ENCODE data around the gene PLCB2. TPM values are rescaled to one million over a fixed set of nuclear protein-coding genes. Genes with fewer than 3 reads are reported as not detected.
A peak's percentile ranks its signal among the peaks of the same experiment; 100 is the strongest.

PLCB2 gene
- total RNA-seq, 1 donor from 2014 or later: not detected

GRCh38 chr15:40334541-40334940 is 26.8 kb upstream of the PLCB2 start:
- Histone ChIP-seq H3K27me3 (ENCODE audit: control insufficient read depth, insufficient read depth, low read length) (no peaks in the 10 kb centered on the region), H3K36me3 (ENCODE audit: control insufficient read depth, insufficient read depth, low read length) (no peaks in the 10 kb centered on the region), H3K4me3 (ENCODE audit: low read depth, low read length) (no peak overlapping the region)
- TF ChIP-seq CTCF (IDR thresholded peaks at IDR 0.05; ENCODE audit: insufficient read depth, low read length, severe bottlenecking): no peak
- FAIRE-seq (no peak), DNase-seq (ENCODE audit: low read depth) (no peak)

- Histone ChIP-seq H3K4me3 (ENCODE audit: low read depth, low read length) (no peak overlapping the region), H3K36me3 (ENCODE audit: control insufficient read depth, insufficient read depth, low read length) (no peaks in the 10 kb centered on the region), H3K27me3 (ENCODE audit: control insufficient read depth, insufficient read depth, low read length) (no peaks in the 10 kb centered on the region)
- TF ChIP-seq CTCF (IDR thresholded peaks at IDR 0.05; ENCODE audit: insufficient read depth, low read length, severe bottlenecking): no peak
- no peak for FAIRE-seq
- peak; percentile 63 for DNase-seq (ENCODE audit: low read depth)
Observed at GRCh38 chr15:40333922-40334492, 26.3 kb upstream of the PLCB2 start.

- DNase-seq (ENCODE audit: low read depth): no peak
- no peak for FAIRE-seq
- H3K4me3 ChIP-seq (ENCODE audit: low read depth, low read length): no peak overlapping the region
Observed at GRCh38 chr15:40332113-40332781, 24.5 kb upstream of the PLCB2 start.

GRCh38 chr15:40331637-40332036 is 23.9 kb upstream of the PLCB2 start:
- Histone ChIP-seq H3K4me3 (ENCODE audit: low read depth, low read length) (no peak overlapping the region), H3K27me3 (ENCODE audit: control insufficient read depth, insufficient read depth, low read length) (no peaks in the 10 kb centered on the region), H3K36me3 (ENCODE audit: control insufficient read depth, insufficient read depth, low read length) (no peaks in the 10 kb centered on the region)
- no peak for FAIRE-seq
- no peak for TF ChIP-seq CTCF (IDR thresholded peaks at IDR 0.05; ENCODE audit: insufficient read depth, low read length, severe bottlenecking)
- DNase-seq (ENCODE audit: low read depth): no peak

More at GRCh38 chr15:40332113-40332781, 24.5 kb upstream of the PLCB2 start:
- no peaks in the 10 kb centered on the region for H3K27me3 ChIP-seq (ENCODE audit: control insufficient read depth, insufficient read depth, low read length)
- no peaks in the 10 kb centered on the region for H3K36me3 ChIP-seq (ENCODE audit: control insufficient read depth, insufficient read depth, low read length)
- no peak for TF ChIP-seq CTCF (IDR thresholded peaks at IDR 0.05; ENCODE audit: insufficient read depth, low read length, severe bottlenecking)

GRCh38 chr15:40331026-40331425 is 23.3 kb upstream of the PLCB2 start:
- no peak for TF ChIP-seq CTCF (IDR thresholded peaks at IDR 0.05; ENCODE audit: insufficient read depth, low read length, severe bottlenecking)
- Histone ChIP-seq H3K36me3 (ENCODE audit: control insufficient read depth, insufficient read depth, low read length) (no peaks in the 10 kb centered on the region), H3K27me3 (ENCODE audit: control insufficient read depth, insufficient read depth, low read length) (no peaks in the 10 kb centered on the region), H3K4me3 (ENCODE audit: low read depth, low read length) (no peak overlapping the region)
- DNase-seq (ENCODE audit: low read depth) (no peak), FAIRE-seq (no peak)
